Measurements from ENCODE around the gene LONP1. TPM values are rescaled to one million over a fixed set of nuclear protein-coding genes. Genes with fewer than 3 reads are reported as not detected.

LONP1 gene
- total and polyA plus RNA-seq, 2 of the 8 experiments (the other 6 are each of a cell fraction or from before 2014, with no cell fraction given): 98.1 to 117 TPM

GRCh38 chr19:5690125-5690954 is 29.6 kb downstream of the LONP1 start, which contains the start of gene RPL36:
Gene RPL36 (plus strand): TSS chr19:5690295. CDS start chr19:5690508, 213 bp downstream.
- Histone ChIP-seq H2BK5ac (ENCODE audit: low read depth, low read length) (peak within 1 kb of the TSS; percentile 97), H3K9me3 (ENCODE audit: insufficient read depth in 2 of 2, low read depth in 1 of 2, low read length in 1 of 2) (no peaks in the 10 kb centered on the region), H3K4me1 (replicated peaks in 1 of 4; ENCODE audit: control insufficient read depth in 3 of 4, insufficient read depth in 4 of 4, low read length in 3 of 4) (peaks cover 0 to 4% (median 1%) of the 10 kb centered on the region in 4 experiments; a peak in 3 of 7 replicates), H4K8ac (ENCODE audit: extremely low read depth, insufficient read depth, low read length) (peak within 1 kb of the TSS; percentile 98; the same call in 1 of the 2 replicates), H3K9ac (replicated peaks in 1 of 4; ENCODE audit: extremely low read depth in 1 of 4, low read depth in 3 of 4, low read length in 3 of 4) (peak within 1 kb of the TSS; percentile 83 to 100 (median 96)), H2BK15ac (ENCODE audit: low read length) (no peak within 1 kb of the TSS), H3K14ac (ENCODE audit: insufficient read length) (no peak within 1 kb of the TSS), H2BK20ac (ENCODE audit: low read length) (no peak within 1 kb of the TSS), H4K5ac (ENCODE audit: insufficient read length, low read depth, low read length) (peak within 1 kb of the TSS; percentile 60), H3K23ac (ENCODE audit: insufficient read length) (no peak within 1 kb of the TSS), H3K18ac (ENCODE audit: extremely low read depth, low read length) (peak within 1 kb of the TSS; percentile 85), H3K4me2 (ENCODE audit: insufficient read depth in 1 of 2, low read depth in 2 of 2, low read length in 2 of 2) (peak within 1 kb of the TSS; percentile 61 to 67), H3K56ac (replicated peaks; ENCODE audit: insufficient read length, low read depth, low read length) (peak within 1 kb of the TSS; percentile 81), H3K79me2 (ENCODE audit: control insufficient read depth in 1 of 2, insufficient read depth in 2 of 2, low read length in 2 of 2) (peaks cover 10 to 39% of the 10 kb centered on the region in 2 experiments), H3K36me3 (ENCODE audit: control insufficient read depth in 2 of 4, insufficient read depth in 4 of 4, low read length in 3 of 4) (peaks cover 28 to 45% (median 41%) of the 10 kb centered on the region in 4 experiments), H4K20me1 (replicated peaks in 1 of 2; ENCODE audit: control insufficient read depth in 1 of 2, insufficient read depth in 2 of 2, low read length in 2 of 2) (peaks cover 34 to 38% of the 10 kb centered on the region in 2 experiments), H3K4ac (replicated peaks; ENCODE audit: insufficient read length, low read depth, low read length) (peak within 1 kb of the TSS; percentile 82), H2BK12ac (ENCODE audit: low read depth, low read length) (no peak within 1 kb of the TSS), H2BK120ac (replicated peaks; ENCODE audit: low read depth, low read length) (no peak within 1 kb of the TSS), H3K23me2 (ENCODE audit: low read depth, low read length) (peaks cover 5% of the 10 kb centered on the region; the same call in 1 of the 2 replicates), H4K91ac (replicated peaks; ENCODE audit: insufficient read length, low read length) (peak within 1 kb of the TSS; percentile 13), H3K4me3 (ENCODE audit: extremely low read depth in 1 of 4, insufficient read depth in 2 of 4, low read depth in 3 of 4, low read length in 4 of 4) (peak within 1 kb of the TSS; percentile 64 to 99 (median 83)), H2AK5ac (ENCODE audit: low read depth, low read length) (peak within 1 kb of the TSS; percentile 65; the same call in 1 of the 2 replicates), H3K27me3 (replicated peaks in 1 of 4; ENCODE audit: control insufficient read depth in 3 of 4, extremely low read depth in 1 of 4, insufficient read depth in 3 of 4, low read length in 3 of 4) (no peaks in the 10 kb centered on the region), H2AFZ (ENCODE audit: low read length) (no peak within 1 kb of the TSS), H3K79me1 (ENCODE audit: low read depth, low read length) (peaks cover 6% of the 10 kb centered on the region), H3K27ac (ENCODE audit: low read depth, low read length) (peak within 1 kb of the TSS; percentile 89)
- ChIA-PET CTCF (ENCODE audit: partially characterized antibody) (interaction anchor here (0.7 to 4.9 kb wide), 25 partner anchors 9 to 578 kb away, joined by 3 to 26 read pairs (median 4); partner anchors contain the start of genes SAFB and SAFB2), POLR2A (ENCODE audit: partially characterized antibody) (interaction anchor here (0.6 to 15.6 kb wide), 64 partner anchors 8 to 1281 kb away, joined by 3 to 620 read pairs (median 4); partner anchors contain the start of genes CATSPERD, DUS3L, HSD11B1L and LONP1)
- 1% methylated on average over 64 of the region's 73 CpGs; no CpG with 5 or more reads in 1 of the 2 experiments for WGBS, 2 experiments (ENCODE audit: extremely low coverage in 1 of 2, insufficient coverage in 1 of 2, insufficient read length in 1 of 2, insufficient replicate concordance in 2 of 2, low coverage in 1 of 2, low lambda C conversion rate in 2 of 2, missing lambda C conversion rate in 1 of 2)
- peak; percentile 90 to 100 for DNase-seq (ENCODE audit: low read depth in 1 of 2, low spot score in 2 of 2)
- peak; percentile 75 for FAIRE-seq
- TF ChIP-seq CEBPB (IDR thresholded peaks at IDR 0.05; ENCODE audit: low read depth, low read length) (no peak), CHD2 (IDR thresholded peaks at IDR 0.05; ENCODE audit: low read length) (no peak), JUN (IDR thresholded peaks at IDR 0.05; ENCODE audit: low read depth, low read length) (no peak), GABPA (IDR thresholded peaks at IDR 0.05; ENCODE audit: borderline replicate concordance, insufficient read depth, low read length) (no peak; the same call in 1 of the 2 replicates), SIX5 (IDR thresholded peaks at IDR 0.05; ENCODE audit: low read depth, low read length) (no peak), RBBP5 (IDR thresholded peaks at IDR 0.05; ENCODE audit: borderline replicate concordance, low read depth, low read length) (no peak), HDAC6 (IDR thresholded peaks at IDR 0.05; ENCODE audit: low read depth, low read length) (no peak), ATF3 (IDR thresholded peaks at IDR 0.05; ENCODE audit: insufficient read depth, low read depth, low read length) (peak; percentile 83), BCL11A (IDR thresholded peaks at IDR 0.05; ENCODE audit: low read depth in 2 of 2, low read length in 2 of 2) (no peak), CBX5 (IDR thresholded peaks at IDR 0.05; ENCODE audit: low read depth, low read length) (no peak), SP1 (IDR thresholded peaks at IDR 0.05; ENCODE audit: low read depth, low read length) (peak; percentile 47; the same call in 1 of the 2 replicates)

Data from H1 (cell line).